GM21381 (cell line): Measurements from ENCODE around the gene ZIM2.
"Not testable (repeated sequence)": the region's sequence is repeated elsewhere in the genome, so short reads cannot be mapped to it uniquely, and the experiment has no call there.

Experiments
- ATAC-seq: cut with Tn5 transposase; IDR thresholded peaks from one replicate; pipeline ENCODE4 v1.9.1; 2021; ENCODE audit warnings: mild to moderate bottlenecking, moderate library complexity; ENCODE audit not compliant: unreplicated experiment

The ZIM2 gene

GRCh38 chr19:56840451-56841192 is at the start of gene ZIM2, which contains the start of gene PEG3:
ZIM2 (minus strand) TSS chr19:56840726; CDS start chr19:56824277, 16,449 bp downstream.
PEG3 (minus strand) TSS chr19:56840726; CDS start chr19:56824655, 16,071 bp downstream.
- ATAC-seq, result no peak

DNA sequence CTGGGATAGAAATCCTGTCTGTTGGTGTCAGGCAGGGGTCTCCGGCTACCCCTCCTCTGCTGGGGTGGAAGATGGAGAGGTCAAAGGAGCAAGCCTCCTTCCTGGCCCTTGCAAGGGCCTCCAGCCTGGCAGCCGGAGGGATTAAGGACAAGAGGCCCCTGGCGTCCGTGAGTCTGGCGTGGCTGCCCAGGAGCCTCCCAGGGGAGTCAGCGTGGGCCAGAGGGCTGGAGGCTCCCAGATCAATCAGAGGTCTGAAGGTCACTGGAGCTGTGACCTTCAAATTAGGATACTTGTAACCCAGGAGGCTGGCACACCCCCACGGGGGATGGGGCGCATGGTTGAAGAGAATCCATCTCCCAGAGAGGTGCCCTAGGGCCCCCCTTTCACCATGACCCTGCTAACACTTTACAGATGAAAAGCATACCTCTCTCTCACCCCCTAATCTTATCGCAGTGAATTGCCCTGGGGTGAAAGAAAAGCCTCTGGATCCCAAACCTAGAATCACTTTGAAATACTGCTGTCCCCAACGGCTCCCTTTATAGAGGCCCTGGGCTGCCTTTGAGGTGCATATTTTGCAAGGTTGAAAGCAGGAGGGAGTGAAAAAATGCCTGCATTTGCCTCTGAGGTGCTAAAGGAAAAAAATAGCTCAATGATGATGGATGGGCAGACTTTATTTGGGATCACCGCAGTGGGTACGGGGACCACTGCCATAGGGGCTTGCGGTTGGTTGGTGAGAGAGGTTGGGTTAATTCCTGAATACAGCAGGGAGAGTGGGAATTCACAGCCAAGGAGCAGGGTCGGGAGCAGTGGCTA is 44.9 kb upstream of the ZIM2 start:
- ATAC-seq, result no peak

GRCh38 chr19:56884441-56884840 is 43.9 kb upstream of the ZIM2 start:
- no peak for ATAC-seq

- no peak for ATAC-seq
These were observed 40.2 kb upstream of the ZIM2 start for GRCh38 chr19:56880592-56881190.

GRCh38 chr19:56877069-56877715 is 36.7 kb upstream of the ZIM2 start:
- ATAC-seq, result no peak

DNA sequence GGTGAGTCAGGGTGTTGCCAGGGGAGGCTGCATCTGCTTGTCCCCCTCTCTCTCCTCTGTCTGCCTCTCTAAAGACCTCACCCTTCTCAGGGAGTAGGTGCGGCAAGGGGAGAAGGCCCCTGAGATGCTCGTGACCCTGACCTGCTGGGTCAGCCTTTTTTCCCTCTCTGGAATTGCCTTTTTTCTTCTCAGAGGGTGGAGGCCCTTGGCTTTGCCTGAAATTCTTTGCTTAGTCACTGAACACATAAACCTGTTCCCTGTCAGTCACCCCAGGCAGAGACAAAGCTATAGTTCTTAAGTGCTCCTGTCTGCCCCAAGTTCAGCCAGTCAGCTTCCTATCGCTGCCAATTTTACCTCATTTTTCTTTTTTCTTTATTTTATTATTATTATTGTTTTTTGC is 35.2 kb upstream of the ZIM2 start:
- ATAC-seq, result no peak

GRCh38 chr19:56874530-56874929 is 34.0 kb upstream of the ZIM2 start:
- ATAC-seq, result no peak

- no peak for ATAC-seq
These were observed 33.0 kb upstream of the ZIM2 start for GRCh38 chr19:56873493-56873892.

- ATAC-seq, result no peak
These were observed 29.4 kb upstream of the ZIM2 start for GRCh38 chr19:56869886-56870285.

GRCh38 chr19:56868446-56868845 is 27.9 kb upstream of the ZIM2 start:
- ATAC-seq, result no peak

DNA sequence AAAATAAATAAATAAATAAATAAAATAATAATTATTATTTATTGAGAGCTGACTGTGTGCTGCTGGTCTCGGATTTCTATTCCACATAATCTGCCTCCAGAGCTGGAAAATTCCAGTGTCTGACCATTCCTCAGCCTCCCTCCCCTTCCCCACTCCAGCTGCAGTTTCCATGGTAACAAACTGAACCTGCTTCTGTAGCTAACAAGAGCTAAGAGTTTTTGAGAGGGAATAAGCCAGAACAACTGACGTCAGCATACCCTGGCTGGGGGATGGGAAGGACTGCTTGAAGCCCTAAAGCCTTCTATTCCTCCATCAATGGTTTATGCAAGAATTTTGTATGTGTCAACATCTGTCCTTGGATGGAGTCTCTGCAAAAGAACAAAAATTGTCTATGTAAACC is 26.0 kb upstream of the ZIM2 start:
- ATAC-seq, result no peak

GRCh38 chr19:56864443-56865125 is 24.1 kb upstream of the ZIM2 start:
- ATAC-seq, result no peak

GRCh38 chr19:56862741-56863140 is 22.2 kb upstream of the ZIM2 start:
- ATAC-seq, result no peak

DNA sequence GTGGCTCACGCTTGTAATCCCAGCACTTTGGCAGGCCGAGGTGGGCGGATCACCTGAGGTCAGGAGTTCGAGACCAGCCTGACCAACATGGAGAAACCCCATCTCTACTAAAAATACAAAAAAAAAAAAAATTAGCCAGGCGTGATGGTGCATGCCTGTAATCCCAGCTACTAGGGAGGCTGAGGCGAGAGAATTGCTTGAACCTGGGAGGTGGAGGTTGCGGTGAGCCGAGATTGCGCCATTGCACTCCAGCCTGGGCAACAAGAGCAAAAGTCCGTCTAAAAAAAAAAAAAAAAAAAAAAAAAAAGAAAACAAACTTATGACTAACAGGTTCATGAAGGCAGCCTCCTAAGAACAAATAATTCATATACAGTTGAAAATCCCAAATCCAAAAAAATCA is 19.9 kb upstream of the ZIM2 start:
- ATAC-seq, result not testable (repeated sequence)

DNA sequence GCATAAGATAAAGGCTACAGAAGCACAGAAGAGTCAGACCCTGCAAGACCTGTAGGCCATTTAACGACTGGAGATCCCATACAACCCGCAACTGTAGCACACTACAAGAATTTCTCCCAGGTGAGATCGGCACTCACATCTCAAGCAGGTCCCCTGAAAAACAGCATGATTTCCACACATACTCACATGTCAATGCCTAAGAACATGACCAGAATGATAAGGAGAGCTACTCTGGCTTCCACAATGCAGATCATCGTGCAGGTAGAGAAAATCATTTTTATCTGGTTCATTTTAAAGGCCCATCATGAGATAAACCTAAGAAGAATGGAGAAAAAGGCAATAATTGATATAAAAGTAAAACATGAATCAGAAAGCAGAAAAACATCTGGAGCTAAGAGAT is 17.5 kb upstream of the ZIM2 start:
- no peak for ATAC-seq

DNA sequence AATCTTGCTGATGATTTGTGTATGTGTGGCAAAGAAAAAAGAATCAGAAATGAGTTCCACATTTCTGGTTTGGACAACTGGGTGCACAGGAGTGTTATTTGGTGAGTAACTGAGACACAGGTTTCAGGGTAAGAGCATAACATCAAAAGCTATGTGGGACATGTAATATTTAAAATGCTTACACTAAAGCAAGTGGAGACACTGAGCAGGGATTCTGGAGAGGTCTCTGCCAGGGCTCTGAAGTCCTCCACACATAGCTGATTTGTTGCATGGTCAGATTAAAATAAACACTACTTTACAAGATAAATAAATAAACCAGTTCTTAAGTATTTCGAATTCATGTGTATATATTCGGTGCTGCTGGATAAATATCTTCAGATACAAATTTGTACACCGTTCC is 16.3 kb upstream of the ZIM2 start:
- ATAC-seq, result no peak

GRCh38 chr19:56852361-56852760 is 11.8 kb upstream of the ZIM2 start:
- not testable (repeated sequence) for ATAC-seq

DNA sequence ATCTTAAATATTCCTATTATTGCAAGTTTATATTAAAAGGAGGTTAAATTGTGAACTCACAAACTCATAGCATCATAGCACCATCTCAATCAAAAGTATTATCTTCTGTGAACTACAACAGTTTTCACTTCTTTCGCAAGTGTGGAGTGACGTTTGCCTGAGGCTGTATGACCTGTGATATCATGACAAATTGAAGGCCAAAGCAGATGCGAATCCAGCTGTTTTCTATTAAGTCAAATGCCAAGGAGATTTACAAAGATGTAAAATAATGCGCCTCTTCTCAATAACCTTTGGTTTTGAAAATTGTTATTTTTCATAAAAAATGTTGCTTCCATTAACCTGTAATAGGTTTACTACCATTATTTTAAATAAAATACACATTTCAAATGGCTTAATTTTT is 7.6 kb upstream of the ZIM2 start:
- ATAC-seq, result no peak

- no peak for ATAC-seq
These were observed 1.9 kb upstream of the ZIM2 start for GRCh38 chr19:56842412-56842811.

DNA sequence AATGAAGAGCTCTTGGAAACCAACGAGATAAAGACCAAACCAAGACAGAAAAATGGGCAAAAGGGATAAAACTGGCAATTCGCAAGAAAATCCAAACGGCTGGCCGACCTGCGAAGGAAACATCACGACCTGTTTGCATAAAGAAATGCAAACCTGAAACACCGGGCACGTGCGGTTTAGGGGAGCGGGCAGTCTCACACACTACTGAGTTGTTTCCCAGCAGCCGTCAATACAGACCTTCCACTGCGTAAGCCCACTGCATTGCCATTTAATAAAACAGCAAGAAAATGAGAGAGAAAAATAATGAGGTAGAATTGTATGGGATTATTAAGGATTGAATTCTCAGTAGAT is 642 bp upstream of the ZIM2 start:
- ATAC-seq, result no peak
